ENCODE results near the gene RMND1.
"Not testable (repeated sequence)": the region's sequence is repeated elsewhere in the genome, so short reads cannot be mapped to it uniquely, and the experiment has no call there.

Gene RMND1

DNA sequence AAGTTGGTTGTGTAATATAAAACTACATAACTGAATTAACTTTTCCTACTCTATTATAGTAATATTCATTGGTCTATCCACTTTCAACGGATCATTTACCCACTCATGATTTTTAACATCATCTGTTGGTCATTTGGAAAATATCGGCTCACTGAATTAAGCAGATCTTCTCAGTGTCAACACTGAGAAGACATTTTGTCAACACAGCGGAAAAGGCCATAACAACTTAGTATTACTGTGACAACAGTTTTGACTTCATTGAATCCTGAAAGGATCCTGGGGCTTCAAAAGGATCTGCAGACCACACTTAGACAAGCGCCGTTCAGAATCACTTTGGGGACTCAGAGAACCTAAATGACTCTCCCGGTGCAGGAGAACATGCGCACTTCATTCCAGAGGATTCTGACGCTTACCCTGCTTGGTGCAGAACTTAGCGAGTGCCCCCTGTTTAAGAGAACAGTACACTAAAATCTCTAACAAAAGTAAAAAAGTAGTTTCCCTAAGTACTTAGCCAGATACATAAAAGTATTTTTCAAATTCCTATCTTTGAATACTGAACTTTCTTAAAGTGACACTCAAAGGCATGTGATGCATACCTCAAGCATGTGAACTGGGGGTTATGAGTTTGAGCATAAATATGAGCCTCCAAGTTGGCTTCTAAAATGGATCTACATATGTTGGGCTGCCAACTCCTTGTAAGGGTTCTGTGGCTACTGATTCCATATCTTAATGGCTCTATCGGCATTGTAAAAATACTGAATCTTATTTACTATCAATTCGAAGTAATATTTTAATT lies 64.6 kb downstream of the RMND1 start:
- DNase-seq (ENCODE audit: low spot score) = no peak

DNA sequence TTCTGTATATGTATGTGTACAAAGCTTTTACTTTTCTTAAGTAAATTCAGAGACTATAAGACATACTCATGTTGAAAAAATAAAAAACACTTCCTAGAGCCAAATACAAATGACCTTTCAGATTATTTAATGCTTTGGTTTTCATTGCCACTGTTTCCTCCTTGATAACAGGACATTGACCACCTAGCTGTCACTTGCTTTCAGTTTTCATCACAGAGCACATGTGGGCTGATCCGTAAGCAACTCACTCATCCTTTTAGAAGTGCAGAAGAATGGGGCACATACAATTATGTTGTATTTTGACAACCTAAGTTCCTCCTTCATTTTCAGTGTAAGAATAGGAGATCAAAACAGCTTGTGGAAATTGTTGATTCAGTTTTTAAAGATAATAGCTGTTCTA lies 66.7 kb downstream of the RMND1 start:
- no peak for DNase-seq (ENCODE audit: low spot score)

DNA sequence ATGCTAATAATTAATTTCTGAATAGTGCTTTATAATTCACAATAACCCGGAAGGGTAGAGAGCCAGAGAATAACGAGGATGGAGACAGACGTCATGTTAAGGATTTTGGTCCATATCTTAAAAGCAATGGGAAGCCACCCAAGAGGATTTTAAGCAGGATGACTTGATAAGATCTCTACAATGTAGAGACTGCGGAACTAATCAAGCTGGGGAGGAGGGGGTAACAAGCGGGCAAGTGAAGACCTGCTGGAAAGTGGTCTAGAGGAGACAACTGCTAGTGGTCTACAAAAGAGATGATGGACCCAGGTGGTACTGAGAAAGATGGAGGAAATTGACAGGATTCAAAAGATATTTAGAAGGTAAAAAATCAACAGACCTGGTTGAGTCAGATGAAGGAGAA lies 67.8 kb downstream of the RMND1 start:
- no peak for DNase-seq (ENCODE audit: low spot score)

DNA sequence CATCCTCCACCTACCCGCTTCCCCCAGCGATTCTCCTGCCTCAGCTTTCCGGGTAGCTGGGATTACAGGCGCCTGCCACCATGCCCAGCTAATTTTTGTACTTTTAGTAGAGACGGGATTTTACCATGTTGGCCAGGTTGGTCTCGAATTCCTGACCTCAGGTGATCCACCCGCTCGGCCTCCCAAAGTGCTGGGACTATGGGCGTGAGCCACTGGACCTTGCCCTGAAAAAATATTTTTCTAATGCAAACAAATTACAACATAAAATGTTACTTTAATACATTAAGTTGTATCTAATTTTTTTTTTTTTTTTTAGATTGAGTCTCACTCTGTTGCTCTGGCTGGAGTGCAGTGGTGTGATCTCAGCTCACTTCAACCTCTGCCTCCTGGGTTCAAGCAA lies 69.3 kb downstream of the RMND1 start:
- not testable (repeated sequence) for DNase-seq (ENCODE audit: low spot score)

DNA sequence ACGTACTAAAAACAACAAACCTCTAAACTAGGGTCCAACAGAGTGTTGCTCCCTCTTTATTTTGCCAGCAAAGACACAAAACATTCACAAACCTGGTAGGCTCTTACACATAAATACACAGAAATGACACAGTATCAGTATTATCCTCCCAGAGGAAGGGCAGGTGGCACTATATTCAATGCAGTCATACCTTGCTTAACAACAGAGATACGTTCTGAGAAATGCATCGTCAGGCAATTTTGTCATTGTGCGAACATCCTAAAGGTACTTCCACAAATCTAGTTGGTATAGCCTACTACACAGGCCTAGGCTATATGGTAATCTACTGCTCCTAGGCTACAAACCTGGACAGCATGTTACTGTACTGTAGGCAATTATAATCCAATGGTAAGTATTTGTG lies 70.2 kb downstream of the RMND1 start:
- DNase-seq (ENCODE audit: low spot score) = no peak

DNA sequence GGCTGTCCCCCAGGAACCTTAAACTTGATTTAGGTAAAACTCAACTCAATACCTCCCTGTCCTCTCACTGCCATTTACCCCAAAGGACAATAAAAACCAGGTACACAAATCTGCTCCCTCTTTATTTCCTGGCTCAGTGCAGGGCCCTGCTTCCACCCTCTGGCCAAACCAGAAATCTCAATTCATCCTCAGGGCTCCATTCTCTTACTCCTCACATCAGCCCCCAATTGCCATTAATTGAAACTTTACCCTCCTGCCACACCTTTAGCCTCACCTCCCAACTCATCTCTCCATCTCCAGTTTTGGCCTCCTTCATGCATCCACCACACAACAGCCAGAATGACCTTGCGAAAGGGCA lies 71.1 kb downstream of the RMND1 start:
- DNase-seq (ENCODE audit: low spot score) = no peak

DNA sequence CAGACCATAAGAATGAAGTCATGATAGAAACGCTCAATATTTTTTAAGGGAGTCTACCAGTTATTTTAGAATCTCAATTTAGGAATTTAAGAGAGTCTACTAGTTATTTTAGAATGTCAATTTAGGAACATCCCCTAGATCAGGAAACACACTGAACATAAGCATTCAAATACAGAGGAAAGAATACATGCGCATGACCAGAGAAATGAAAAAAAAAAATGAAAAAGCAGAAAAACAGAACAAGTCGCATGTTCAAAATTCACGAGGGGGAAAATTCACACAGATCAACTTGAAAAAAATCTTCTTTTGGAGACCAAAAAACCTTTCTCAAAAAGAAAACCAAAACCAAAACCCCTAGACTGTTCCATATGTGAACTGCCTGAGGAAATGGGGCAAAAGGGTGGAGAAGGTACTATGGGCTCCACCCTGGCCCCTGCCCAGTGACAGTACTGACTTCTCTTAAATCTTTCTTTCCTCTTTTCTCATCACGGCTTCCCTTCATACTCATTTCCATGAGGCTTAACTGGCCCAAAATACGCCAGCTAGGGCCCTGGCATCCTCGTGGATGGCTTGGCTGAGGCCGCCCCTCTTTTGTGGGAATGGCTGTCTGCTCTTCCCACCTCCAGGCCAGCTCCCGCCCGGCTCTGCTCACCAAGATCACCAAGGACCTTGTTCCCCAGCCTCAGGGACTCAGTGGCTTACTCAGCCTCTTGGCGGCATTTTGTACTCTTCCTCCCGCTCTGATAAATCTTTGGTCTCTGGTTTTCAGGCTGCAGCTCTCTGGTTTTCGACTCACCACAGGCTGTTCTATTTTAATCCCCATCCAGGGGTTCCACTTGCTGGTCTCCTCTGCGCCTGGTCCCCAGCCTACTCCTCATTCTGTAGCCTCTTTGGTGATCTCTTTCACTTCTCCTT lies 71.7 kb downstream of the RMND1 start:
- no peak for DNase-seq (ENCODE audit: low spot score)

DNA sequence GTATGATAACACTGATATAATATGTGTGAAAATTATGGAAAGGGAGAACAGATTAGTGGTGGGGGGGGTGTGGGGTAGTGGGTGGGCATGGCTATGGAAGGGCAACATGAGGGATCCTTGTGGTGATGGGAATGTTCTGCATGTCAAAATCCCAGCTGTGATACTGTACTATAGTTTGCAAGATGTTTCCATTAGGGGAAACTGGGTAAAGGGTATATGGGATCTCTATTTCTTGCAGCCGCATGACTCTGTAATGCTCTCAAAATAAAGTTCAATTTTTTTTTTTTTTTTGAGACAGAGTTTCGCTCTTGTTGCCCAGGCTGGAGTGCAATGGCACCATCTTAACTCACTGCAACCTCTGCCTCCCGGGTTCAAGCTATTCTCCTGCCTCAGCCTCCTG lies 74.8 kb downstream of the RMND1 start:
- DNase-seq (ENCODE audit: low spot score) = no peak

DNA sequence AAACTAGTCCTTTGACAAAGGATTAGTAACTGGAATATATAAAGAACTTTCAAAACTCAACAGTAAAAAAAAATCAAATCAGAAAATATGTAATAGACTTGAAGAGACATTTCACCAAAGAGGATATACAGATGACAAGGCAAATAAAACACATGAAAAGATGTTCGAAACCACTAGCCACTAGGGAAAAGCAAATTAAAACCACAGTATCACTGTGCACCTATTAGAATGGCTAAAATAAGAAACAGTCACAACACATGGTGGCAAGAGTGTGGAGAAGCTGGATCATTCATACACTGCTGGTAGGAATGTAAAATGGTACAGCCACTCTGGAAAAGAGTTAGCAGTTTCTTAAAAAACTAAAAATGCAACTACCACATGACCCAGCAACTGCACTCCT lies 75.5 kb downstream of the RMND1 start:
- DNase-seq (ENCODE audit: low spot score) = no peak

DNA sequence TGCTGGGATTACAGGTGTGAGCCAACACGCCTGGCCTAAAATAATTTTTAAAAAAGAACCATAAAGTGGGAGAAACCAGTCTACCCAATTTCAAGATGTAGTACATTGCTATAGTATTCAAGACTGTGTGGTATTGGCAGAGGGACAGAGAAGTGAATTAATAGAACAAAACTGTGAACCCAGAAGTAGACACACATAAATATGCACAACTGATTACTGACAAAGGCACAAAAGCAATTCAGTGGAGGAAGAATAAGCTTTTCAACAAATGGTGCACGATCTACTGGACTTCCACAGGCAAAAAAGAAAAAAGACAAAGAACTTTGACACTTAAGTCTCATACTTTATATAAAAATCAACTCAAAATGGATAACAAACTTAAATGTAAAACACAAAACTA lies 76.1 kb downstream of the RMND1 start:
- DNase-seq (ENCODE audit: low spot score) = no peak

DNA sequence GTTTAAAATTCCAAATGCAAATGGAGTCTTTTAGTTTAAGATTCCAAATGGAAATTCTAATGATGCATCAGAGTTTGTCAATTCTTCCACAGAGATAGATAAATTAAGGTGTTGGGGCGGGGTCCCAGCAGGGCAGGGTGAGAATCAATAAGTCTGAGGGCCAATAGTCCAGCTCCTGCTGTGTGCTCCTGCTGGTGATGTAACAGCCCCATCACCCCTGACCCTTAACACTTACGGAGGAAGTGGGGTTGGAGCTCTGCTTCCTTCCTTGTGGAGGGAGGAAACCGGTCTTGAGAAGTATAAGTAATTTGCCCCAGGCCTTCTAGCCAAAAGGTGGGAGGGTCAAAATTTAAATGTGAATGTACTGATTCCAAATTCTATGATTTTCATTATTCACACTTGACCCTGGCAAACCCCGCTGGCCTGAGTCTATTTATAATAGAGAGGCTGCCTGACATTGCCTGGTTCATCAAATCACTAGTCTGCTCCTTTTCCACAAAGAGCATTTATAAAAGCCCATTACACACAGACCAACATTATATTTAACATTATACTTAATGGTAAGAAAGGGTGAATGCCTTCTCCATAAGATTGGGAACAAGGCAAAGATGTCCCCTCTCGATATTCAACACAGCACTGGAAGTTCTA lies 77.8 kb downstream of the RMND1 start:
- no peak for DNase-seq (ENCODE audit: low spot score)

DNA sequence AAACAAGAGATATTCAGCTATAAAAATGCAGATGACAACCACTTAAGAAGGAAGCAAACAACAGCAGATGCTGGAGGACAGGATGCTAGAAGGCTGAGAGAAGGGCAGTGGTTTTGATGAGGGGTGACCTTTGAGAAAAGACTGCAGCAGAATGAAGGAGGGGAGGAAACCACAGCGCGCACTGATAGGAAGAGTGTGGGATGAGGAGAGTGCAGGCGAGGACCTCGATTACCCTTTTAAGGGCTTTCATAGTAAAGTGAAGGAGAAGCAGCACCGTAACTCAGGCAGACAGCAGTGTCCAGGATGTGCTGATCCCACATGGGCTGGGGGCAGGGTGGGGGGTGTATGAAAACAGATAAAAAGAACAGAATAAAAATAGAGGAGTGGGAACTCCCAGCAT lies 79.8 kb downstream of the RMND1 start:
- DNase-seq (ENCODE audit: low spot score) = no peak

DNA sequence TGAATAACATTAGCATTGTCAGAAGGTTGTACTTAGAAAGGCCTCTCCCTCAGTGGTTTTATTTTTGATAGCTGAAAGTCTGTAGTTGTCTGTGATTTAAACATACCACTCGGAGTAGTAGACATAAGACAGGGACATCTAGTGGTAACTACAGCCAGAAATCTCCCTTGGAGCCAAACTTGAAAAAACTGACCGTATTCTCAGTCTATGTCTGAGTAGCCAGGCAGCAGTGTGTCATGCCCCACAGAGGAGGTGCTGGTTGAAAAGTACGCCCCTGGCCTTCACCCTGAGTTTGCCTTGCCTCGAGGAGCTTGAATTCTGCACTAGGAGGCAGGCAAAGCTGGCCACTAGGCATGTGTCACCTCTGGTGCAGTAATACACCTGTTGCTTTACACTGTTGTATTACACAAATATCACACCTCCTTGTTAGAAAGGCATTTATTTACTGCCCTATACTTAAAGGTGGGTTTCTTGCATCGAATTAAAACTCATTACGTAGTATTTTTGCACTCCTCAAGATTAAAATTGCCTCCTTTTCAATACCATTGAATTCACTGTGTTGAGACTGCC lies 81.3 kb downstream of the RMND1 start:
- DNase-seq (ENCODE audit: low spot score) = no peak

DNA sequence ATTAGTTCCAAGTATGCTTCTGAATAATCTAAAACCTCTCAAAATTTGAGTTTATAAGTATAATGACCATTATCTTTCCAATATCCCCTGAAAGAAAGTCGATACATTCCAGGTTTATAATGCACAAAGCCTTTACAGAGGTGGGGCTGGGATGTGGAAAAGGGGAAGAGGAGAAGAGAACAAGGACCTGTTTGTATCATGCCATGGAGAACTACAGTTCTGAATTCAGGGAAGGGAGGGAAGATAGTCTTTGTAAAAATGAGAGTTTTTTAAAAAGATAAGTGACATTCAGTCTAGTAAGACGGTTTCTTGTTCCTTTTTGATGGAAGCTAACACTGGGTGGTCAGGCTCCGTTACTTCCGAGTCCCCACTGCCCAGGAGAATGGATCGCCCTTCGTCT lies 86.7 kb downstream of the RMND1 start:
- no peak for DNase-seq (ENCODE audit: low spot score)

DNA sequence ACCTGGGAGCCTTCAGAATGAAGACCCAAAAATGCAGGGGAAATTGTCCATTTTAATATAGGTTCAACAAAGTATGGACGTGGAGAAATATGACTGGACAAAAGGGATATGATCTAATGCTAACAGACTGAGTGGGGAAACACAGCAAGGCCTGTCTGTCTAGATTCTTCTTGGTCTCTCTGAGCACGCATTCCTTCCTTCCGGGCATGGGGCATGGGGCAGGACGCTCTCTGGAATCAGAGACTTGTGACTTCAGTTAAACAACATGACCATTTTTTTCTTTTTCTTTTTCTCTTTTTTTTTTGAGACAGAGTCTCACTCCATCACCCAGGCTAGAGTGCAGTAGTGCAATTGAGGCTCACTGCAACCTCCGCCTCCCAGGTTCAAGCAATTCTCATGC lies 92.4 kb downstream of the RMND1 start:
- DNase-seq (ENCODE audit: low spot score) = no peak

DNA sequence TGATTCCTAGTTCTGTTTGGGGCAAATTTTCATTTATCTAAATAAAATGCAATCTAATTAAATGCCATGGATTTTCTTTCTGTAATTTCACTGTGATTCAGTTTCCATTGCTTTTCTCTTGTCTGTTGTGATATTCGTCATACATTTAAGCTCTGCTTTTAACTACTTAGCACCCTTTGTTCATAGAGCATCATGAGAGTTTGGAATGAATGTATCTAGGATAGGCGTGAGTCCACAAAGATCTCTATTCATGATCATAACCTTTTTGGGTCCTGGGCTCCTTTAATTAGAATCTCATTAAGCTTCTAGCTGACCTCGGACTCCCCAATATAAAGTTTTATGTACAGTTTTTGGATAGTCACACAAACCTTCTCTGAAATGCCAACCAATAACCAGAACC lies 93.5 kb downstream of the RMND1 start:
- no peak for DNase-seq (ENCODE audit: low spot score)

DNA sequence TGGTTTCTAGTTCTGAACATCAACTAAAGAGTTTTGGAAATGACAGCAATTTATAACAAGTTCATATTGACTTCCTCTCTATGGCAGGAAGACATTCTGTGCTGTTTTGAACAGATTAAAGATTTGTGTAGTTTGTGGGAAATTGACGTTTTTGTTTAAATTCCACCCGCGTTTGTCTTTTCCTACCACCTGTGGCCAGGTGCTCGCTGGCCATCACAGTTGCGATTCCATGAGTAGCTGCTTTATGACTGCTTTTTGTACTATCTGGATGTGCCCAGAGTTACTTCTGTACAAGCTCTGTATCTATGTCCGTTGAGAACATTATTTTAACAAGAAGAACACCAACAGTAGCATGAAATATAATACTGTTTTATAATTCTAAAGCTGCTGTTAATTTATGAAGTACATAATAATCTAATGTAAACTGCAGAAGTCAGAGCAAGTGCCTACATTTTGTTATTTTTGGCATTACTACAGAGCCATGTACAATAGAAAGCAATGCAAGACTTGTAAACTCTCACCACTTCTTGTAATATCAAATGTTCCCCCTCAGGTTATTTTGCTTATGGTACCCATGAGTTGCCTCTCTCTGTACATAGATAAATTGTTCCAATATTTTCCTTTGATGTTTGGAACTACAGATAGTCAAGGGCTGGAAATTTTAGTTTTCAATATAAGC lies 94.0 kb downstream of the RMND1 start:
- no peak for DNase-seq (ENCODE audit: low spot score)

DNA sequence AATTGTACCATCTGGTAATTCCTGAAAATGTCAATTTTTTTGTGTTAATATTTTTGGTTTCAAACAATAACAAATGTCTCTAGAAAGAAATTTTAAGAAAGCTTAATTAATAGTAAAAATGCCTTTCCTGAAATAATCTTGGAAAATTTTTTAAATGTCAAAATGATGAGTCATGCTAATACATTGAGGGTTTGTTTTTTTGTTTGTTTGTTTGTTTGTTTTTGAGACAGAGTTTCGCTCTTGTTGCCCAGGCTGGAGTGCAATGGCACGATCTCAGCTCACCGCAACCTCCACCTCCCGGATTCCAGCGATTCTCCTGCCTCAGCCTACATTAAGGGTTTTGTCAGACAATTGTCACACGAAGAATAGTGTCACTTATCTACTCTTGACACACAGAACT lies 94.9 kb downstream of the RMND1 start:
- not testable (repeated sequence) for DNase-seq (ENCODE audit: low spot score)

Measured in SK-N-DZ (cell line).